Naive thymus-derived CD4-positive, alpha-beta T cell (primary cell): ENCODE results near the gene UBXN1. TPM values are rescaled to one million over a fixed set of nuclear protein-coding genes. Genes with fewer than 3 reads are reported as not detected.

ENCODE experiments used
- ATAC-seq: fragments of 150-1000 bp; cut with Tn5 transposase; 2 replicates; pipeline ENCODE4 v1.10.0; 2021; ENCODE audit warnings: mild to moderate bottlenecking, moderate library complexity
- CTCF ChIA-PET: fragments of 350-600 bp; sonication (Branson Sonifier 250); formaldehyde crosslinking; loops from one replicate; lab custom pipeline; 2021; ENCODE audit warnings: antibody characterized with exemption; lab: Charles Lee
- POLR2A ChIA-PET: fragments of 350-600 bp; sonication (Branson Sonifier 250); formaldehyde crosslinking; loops from one replicate; lab custom pipeline; 2021; ENCODE audit warnings: antibody characterized with exemption, inconsistent platforms; lab: Charles Lee
- DNase-seq, 9 donors: peaks; one replicate each; pipeline versions ENCODE4 v3.0.0 to v3.0.0-alpha.2; 2020 to 2022; ENCODE audit warnings: mixed read lengths in 1 of 9
- H3K27ac ChIP-seq: one replicate; pipeline ENCODE4 v1.7.0; 2013; ENCODE audit warnings: mild to moderate bottlenecking, low read depth, low read length, moderate library complexity
- H3K27me3 ChIP-seq, 2 donors: one replicate each; pipeline ENCODE4 v1.7.0; 2013; ENCODE audit warnings: low read length in 2 of 2, mild to moderate bottlenecking in 2 of 2, moderate library complexity in 2 of 2; ENCODE audit not compliant: control insufficient read depth in 2 of 2, insufficient read depth in 2 of 2
- H3K36me3 ChIP-seq, 3 experiments: 1 replicate in 2 of 3; 2 replicates in 1 of 3; pipeline ENCODE4 v1.7.0; 2013; ENCODE audit warnings: low read length in 3 of 3, mild to moderate bottlenecking in 3 of 3, moderate library complexity in 1 of 3; ENCODE audit not compliant: insufficient read depth in 3 of 3, control insufficient read depth in 2 of 3
- H3K4me1 ChIP-seq, 2 donors: one replicate each; pipeline ENCODE4 v1.7.0; 2013; ENCODE audit warnings: low read length in 2 of 2, mild to moderate bottlenecking in 2 of 2, moderate library complexity in 1 of 2; ENCODE audit not compliant: control insufficient read depth in 2 of 2, insufficient read depth in 2 of 2
- H3K4me3 ChIP-seq: 2 replicates; pipeline ENCODE4 v1.7.0; 2013; ENCODE audit warnings: mild to moderate bottlenecking, low read length
- H3K9me3 ChIP-seq, 3 experiments: 1 replicate in 2 of 3; 2 replicates in 1 of 3; pipeline ENCODE4 v1.7.0; 2013; ENCODE audit warnings: low read length in 3 of 3; ENCODE audit not compliant: control insufficient read depth in 2 of 3
- H3K27ac Mint-ChIP-seq, 9 donors: one replicate each; pipeline ENCODE4 v1.8.0; 2020 to 2022; ENCODE audit warnings: mixed read lengths in 9 of 9, mild to moderate bottlenecking in 8 of 9, moderate library complexity in 5 of 9, inconsistent platforms in 2 of 9
- H3K27me3 Mint-ChIP-seq, 5 donors: one replicate each; pipeline ENCODE4 v1.8.0; 2021 to 2022; ENCODE audit warnings: mixed read lengths in 5 of 5, mild to moderate bottlenecking in 1 of 5
- H3K36me3 Mint-ChIP-seq, 5 donors: one replicate each; pipeline ENCODE4 v1.8.0; 2020 to 2022; ENCODE audit warnings: mixed read lengths in 5 of 5, mild to moderate bottlenecking in 3 of 5, inconsistent platforms in 1 of 5
- H3K4me1 Mint-ChIP-seq, 7 donors: one replicate each; pipeline ENCODE4 v1.8.0; 2020 to 2022; ENCODE audit warnings: mixed read lengths in 7 of 7, mild to moderate bottlenecking in 3 of 7, inconsistent platforms in 1 of 7
- H3K4me3 Mint-ChIP-seq, 10 donors: one replicate each; pipeline ENCODE4 v1.8.0; 2020 to 2022; ENCODE audit warnings: mild to moderate bottlenecking in 10 of 10, mixed read lengths in 10 of 10, moderate library complexity in 6 of 10, inconsistent platforms in 2 of 10
- H3K9me3 Mint-ChIP-seq, 11 donors: one replicate each; pipeline ENCODE4 v1.8.0; 2020 to 2022; ENCODE audit warnings: mixed read lengths in 11 of 11, mild to moderate bottlenecking in 4 of 11, inconsistent platforms in 1 of 11, moderate library complexity in 1 of 11
- intact Hi-C, 2 donors: fragments of 100-400 bp; cut with micrococcal nuclease; formaldehyde crosslinking; loops; one replicate each; pipeline ENCODE4 v1.15.1; 2023
- polyA plus RNA-seq, 2 donors: library from polyadenylated mRNA; unstranded; fragments of 300-500 nt; fragmentation: Illumina TruSeq; gene quantifications; one replicate each; pipeline ENCODE4 v1.2.3, GENCODE V29; 2021
- total RNA-seq, 6 experiments: library from RNA in 5 of 6; stranded (reverse) in 5 of 6; gene quantifications; 1 replicate in 5 of 6; 2 replicates in 1 of 6; pipeline ENCODE4 v1.2.3 and lab custom pipeline; 2021 to 2026

The UBXN1 gene
- total and polyA plus RNA-seq, 7 experiments from 2014 or later: 114 to 256 (median 212) TPM

- Mint-ChIP-seq H3K4me1 (peaks cover 19 to 74% (median 56%) of the 10 kb centered on the region in 7 donors), H3K9me3 (no peaks in the 10 kb centered on the region), H3K4me3 (no peak overlapping the region), H3K27ac (peak overlapping the region in 4 of 9 donors; percentile 16 to 63 (median 47)), H3K36me3 (peaks cover 4 to 73% (median 63%) of the 10 kb centered on the region in 5 donors), H3K27me3 (no peaks in the 10 kb centered on the region)
- Histone ChIP-seq H3K27me3 (no peaks in the 10 kb centered on the region), H3K4me3 (no peak overlapping the region), H3K4me1 (peaks cover 7 to 9% of the 10 kb centered on the region in 2 donors), H3K36me3 (peaks cover 61 to 96% (median 77%) of the 10 kb centered on the region in 3 experiments), H3K9me3 (no peaks in the 10 kb centered on the region), H3K27ac (no peak overlapping the region)
- ChIA-PET POLR2A (interaction anchor here (0.5 to 17.5 kb wide), 6 partner anchors 8 to 162 kb away, joined by 3 to 347 read pairs (median 3); partner anchors contain the start of genes BSCL2, GNG3 and HNRNPUL2), CTCF (no interaction called here)
- DNase-seq (no peak), ATAC-seq (no peak)
- intact Hi-C loops: no loop called here
Measured at GRCh38 chr11:62719302-62719978, 40.6 kb upstream of the UBXN1 start.

- H3K4me1 ChIP-seq: peaks cover 0 to 11% of the 10 kb centered on the region in 2 donors
- H3K4me3 ChIP-seq: no peak overlapping the region
- intact Hi-C loops: no loop called here
- no peaks in the 10 kb centered on the region for H3K9me3 Mint-ChIP-seq
- H3K27me3 ChIP-seq: no peaks in the 10 kb centered on the region
- peak overlapping the region in 6 of 9 donors; percentile 14 to 56 (median 42) for H3K27ac Mint-ChIP-seq
- H3K4me3 Mint-ChIP-seq: no peak overlapping the region
- H3K27ac ChIP-seq: peak overlapping the region; percentile 52
- H3K36me3 Mint-ChIP-seq: peaks cover 8 to 64% (median 50%) of the 10 kb centered on the region in 5 donors
- no peak for DNase-seq
- ChIA-PET POLR2A (interaction anchor here (2.0 to 17.5 kb wide), 4 partner anchors 6 to 124 kb away, joined by 7 to 347 read pairs (median 177); partner anchors contain the start of genes B3GAT3, BSCL2, GNG3 and HNRNPUL2), CTCF (no interaction called here)
- ATAC-seq: no peak
- H3K36me3 ChIP-seq: peaks cover 52 to 87% (median 59%) of the 10 kb centered on the region in 3 experiments
- H3K4me1 Mint-ChIP-seq: peaks cover 7 to 70% (median 56%) of the 10 kb centered on the region in 7 donors
- H3K27me3 Mint-ChIP-seq: no peaks in the 10 kb centered on the region
- H3K9me3 ChIP-seq: no peaks in the 10 kb centered on the region
Measured at GRCh38 chr11:62716816-62717215, 37.9 kb upstream of the UBXN1 start.

- Mint-ChIP-seq H3K27me3 (no peaks in the 10 kb centered on the region), H3K27ac (peak overlapping the region in 7 of 9 donors; percentile 22 to 86 (median 70)), H3K36me3 (peaks cover 8 to 64% (median 48%) of the 10 kb centered on the region in 5 donors), H3K9me3 (no peaks in the 10 kb centered on the region), H3K4me1 (peaks cover 7 to 69% (median 54%) of the 10 kb centered on the region in 7 donors), H3K4me3 (no peak overlapping the region)
- Histone ChIP-seq H3K27ac (peak overlapping the region; percentile 52), H3K9me3 (no peaks in the 10 kb centered on the region), H3K4me3 (no peak overlapping the region), H3K27me3 (no peaks in the 10 kb centered on the region), H3K36me3 (peaks cover 46 to 85% (median 53%) of the 10 kb centered on the region in 3 experiments), H3K4me1 (peaks cover 0 to 11% of the 10 kb centered on the region in 2 donors)
- ATAC-seq (no peak), DNase-seq (no peak)
- CTCF ChIA-PET: no interaction called here
- POLR2A ChIA-PET: interaction anchor here (0.6 to 17.5 kb wide), 9 partner anchors 6 to 125 kb away, joined by 3 to 347 read pairs (median 6); partner anchors contain the start of genes B3GAT3, BSCL2, C11orf98 and CSKMT
- intact Hi-C loops: no loop called here
Measured at GRCh38 chr11:62716206-62716605, 37.3 kb upstream of the UBXN1 start.

DNA sequence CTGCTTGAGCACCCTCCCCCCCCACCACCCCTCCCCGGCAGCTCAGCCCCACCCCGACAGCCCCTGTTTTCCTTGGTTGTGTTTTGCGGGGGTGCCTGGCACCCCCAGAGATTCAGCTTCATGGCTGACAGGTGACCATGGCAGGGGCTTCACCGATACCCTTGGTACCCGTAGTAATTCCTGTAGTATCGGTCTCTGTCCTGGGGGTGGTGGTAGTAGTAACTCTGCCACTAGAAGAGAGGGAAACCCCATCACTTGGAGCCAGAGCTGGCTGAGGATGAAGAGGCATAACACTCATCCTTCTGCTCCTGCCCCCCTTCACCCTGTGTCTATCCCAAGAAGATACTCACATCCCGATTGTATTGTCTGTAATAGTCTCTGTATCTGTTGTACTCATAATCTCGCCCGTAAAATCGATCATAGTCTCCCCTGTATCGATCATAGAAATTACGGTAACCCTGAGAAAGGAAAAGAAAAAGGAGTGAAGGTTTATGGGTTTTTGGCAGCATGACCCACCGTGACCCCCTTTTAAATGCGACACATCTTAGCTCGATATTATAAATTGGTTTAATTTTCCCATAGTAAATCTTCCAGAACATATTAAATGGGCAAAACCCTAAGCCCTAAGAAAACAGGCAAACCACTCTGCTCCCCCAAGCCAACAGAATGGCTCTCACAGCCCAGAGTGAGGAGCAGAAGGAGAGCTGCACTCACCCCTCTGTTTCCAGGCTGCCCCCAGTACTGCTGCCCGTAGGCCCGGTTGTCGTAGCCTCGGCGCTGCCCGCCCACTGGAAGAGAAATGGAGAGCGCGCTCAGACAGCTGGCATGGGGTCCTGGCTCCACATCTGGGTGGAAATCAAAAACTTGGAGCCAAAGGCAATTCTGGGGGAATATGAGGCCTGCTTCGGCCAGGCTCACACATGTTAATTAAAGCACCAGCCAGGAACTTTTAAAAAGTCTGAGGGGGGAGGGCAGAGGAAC is 36.6 kb upstream of the UBXN1 start:
- no peaks in the 10 kb centered on the region for H3K9me3 ChIP-seq
- Mint-ChIP-seq H3K4me1 (peaks cover 7 to 68% (median 50%) of the 10 kb centered on the region in 7 donors), H3K4me3 (peak overlapping the region in 1 of 10 donors; percentile 33), H3K27me3 (no peaks in the 10 kb centered on the region), H3K36me3 (peaks cover 8 to 65% (median 47%) of the 10 kb centered on the region in 5 donors), H3K27ac (peak overlapping the region in 7 of 9 donors; percentile 32 to 86 (median 62)), H3K9me3 (no peaks in the 10 kb centered on the region)
- H3K4me3 ChIP-seq: no peak overlapping the region
- POLR2A ChIA-PET: interaction anchor here (0.6 to 17.5 kb wide), 12 partner anchors 5 to 163 kb away, joined by 3 to 347 read pairs (median 6); partner anchors contain the start of genes B3GAT3, BSCL2, C11orf98 and CSKMT
- H3K4me1 ChIP-seq: peaks cover 3 to 13% of the 10 kb centered on the region in 2 donors
- intact Hi-C loops: no loop called here
- peak overlapping the region; percentile 52 for H3K27ac ChIP-seq
- H3K27me3 ChIP-seq: no peaks in the 10 kb centered on the region
- ATAC-seq (no peak), DNase-seq (no peak)
- H3K36me3 ChIP-seq: peaks cover 39 to 78% (median 46%) of the 10 kb centered on the region in 3 experiments
- CTCF ChIA-PET: no interaction called here

DNA sequence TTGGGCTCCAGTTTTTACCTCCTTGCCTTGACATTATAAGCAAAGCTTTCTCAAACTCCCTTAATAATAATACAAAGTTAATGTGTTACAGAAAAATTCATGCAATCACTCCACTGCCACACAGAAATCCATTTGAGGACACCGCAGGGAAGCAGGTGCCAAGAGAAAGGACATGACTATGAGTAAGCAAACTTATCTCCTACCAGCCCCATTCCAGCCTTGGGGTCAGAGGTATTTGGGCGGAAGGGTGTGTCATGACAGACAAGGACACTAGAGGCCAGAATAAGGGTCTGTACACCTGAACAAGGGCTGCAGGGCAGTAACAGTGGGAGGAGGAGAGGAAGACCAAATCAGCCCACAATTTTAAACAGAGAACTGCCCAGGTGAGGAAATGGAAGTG is 34.5 kb upstream of the UBXN1 start:
- no peak overlapping the region for H3K4me3 ChIP-seq
- ATAC-seq (no peak), DNase-seq (no peak)
- H3K27ac ChIP-seq: peak overlapping the region; percentile 22
- H3K9me3 ChIP-seq: no peaks in the 10 kb centered on the region
- H3K4me1 Mint-ChIP-seq: peaks cover 11 to 77% (median 55%) of the 10 kb centered on the region in 7 donors
- peaks cover 0 to 4% (median 0%) of the 10 kb centered on the region in 11 donors for H3K9me3 Mint-ChIP-seq
- H3K27me3 Mint-ChIP-seq: no peaks in the 10 kb centered on the region
- POLR2A ChIA-PET: interaction anchor here (0.6 to 13.6 kb wide), 4 partner anchors 10 to 59 kb away, joined by 3 to 347 read pairs (median 4); partner anchors contain the start of genes HNRNPUL2, TTC9C and ZBTB3
- no peaks in the 10 kb centered on the region for H3K27me3 ChIP-seq
- peak overlapping the region in 1 of 10 donors; percentile 76 for H3K4me3 Mint-ChIP-seq
- H3K4me1 ChIP-seq: peaks cover 18 to 27% of the 10 kb centered on the region in 2 donors
- H3K27ac Mint-ChIP-seq: peak overlapping the region in 8 of 9 donors; percentile 51 to 94 (median 74)
- H3K36me3 Mint-ChIP-seq: peaks cover 8 to 61% (median 34%) of the 10 kb centered on the region in 5 donors
- peaks cover 33 to 57% (median 34%) of the 10 kb centered on the region in 3 experiments for H3K36me3 ChIP-seq
- intact Hi-C loops: no loop called here
- CTCF ChIA-PET: interaction anchor here (1.0 kb wide), 1 partner anchor 19 kb away, joined by 3 read pairs; no protein-coding TSS in a partner anchor
